Superior temporal gyrus (tissue), 1 donor: ENCODE data around the gene RHBDD1.

ENCODE experiments used
- DNase-seq: peaks from one replicate; pipeline ENCODE4 v3.0.0-alpha.2; 2016; ENCODE audit errors: extremely low spot score

The RHBDD1 gene

GRCh38 chr2:226915846-226916360, 80.0 kb downstream of the RHBDD1 start:
- no peak for DNase-seq

GRCh38 chr2:226916669-226917068, 80.8 kb downstream of the RHBDD1 start:
- DNase-seq: no peak

GRCh38 chr2:226932443-226932842, 96.6 kb downstream of the RHBDD1 start:
- no peak for DNase-seq

- no peak for DNase-seq
Measured at GRCh38 chr2:226934546-226935201, 98.8 kb downstream of the RHBDD1 start.

GRCh38 chr2:226943862-226944620, 108.2 kb downstream of the RHBDD1 start:
- no peak for DNase-seq

- no peak for DNase-seq
Measured at GRCh38 chr2:226953206-226953605, 117.4 kb downstream of the RHBDD1 start.

- no peak for DNase-seq
Measured at GRCh38 chr2:226953826-226954225, 118.0 kb downstream of the RHBDD1 start.

- no peak for DNase-seq
Measured at GRCh38 chr2:226956659-226957058, 120.8 kb downstream of the RHBDD1 start.

GRCh38 chr2:226959418-226959817, 123.6 kb downstream of the RHBDD1 start:
- DNase-seq: no peak

- DNase-seq: no peak
Measured at GRCh38 chr2:226962176-226962773, 126.4 kb downstream of the RHBDD1 start.

- DNase-seq: no peak
Measured at GRCh38 chr2:226963528-226963927, 127.7 kb downstream of the RHBDD1 start.

- DNase-seq: no peak
Measured at GRCh38 chr2:226965376-226965775, 129.5 kb downstream of the RHBDD1 start.

GRCh38 chr2:226969417-226970080, 133.7 kb downstream of the RHBDD1 start:
- no peak for DNase-seq

GRCh38 chr2:226970362-226970761, 134.5 kb downstream of the RHBDD1 start:
- no peak for DNase-seq

- DNase-seq: no peak
Measured at GRCh38 chr2:226971084-226971483, 135.2 kb downstream of the RHBDD1 start.

GRCh38 chr2:226971770-226972169, 135.9 kb downstream of the RHBDD1 start:
- DNase-seq: no peak

- DNase-seq: no peak
Measured at GRCh38 chr2:226973816-226974215, 138.0 kb downstream of the RHBDD1 start.

GRCh38 chr2:226977775-226978190, 141.9 kb downstream of the RHBDD1 start:
- peak; percentile 37 for DNase-seq

- no peak for DNase-seq
Measured at GRCh38 chr2:226978300-226978699, 142.4 kb downstream of the RHBDD1 start.

GRCh38 chr2:226979004-226979403, 143.2 kb downstream of the RHBDD1 start:
- peak; percentile 71 for DNase-seq

- no peak for DNase-seq
Measured at GRCh38 chr2:226981791-226982326, 146.0 kb downstream of the RHBDD1 start.
